NAMALWA (cell line): ENCODE measurements around the gene USP37.

Experiments
- DNase-seq: peaks from one replicate; pipeline ENCODE4 v3.0.0-alpha.2; 2015; ENCODE audit warnings: low spot score

The USP37 gene

GRCh38 chr2:218401890-218402289 lies 166.3 kb downstream of the USP37 start:
- DNase-seq, result no peak

GRCh38 chr2:218400930-218401881 lies 166.9 kb downstream of the USP37 start:
- DNase-seq, result no peak
